H1 (cell line): ENCODE data around the gene AHI1.

ENCODE experiments used
- CEBPB ChIP-seq: IDR thresholded peaks from 2 replicates; pipeline ENCODE4 v1.6.1; 2012; ENCODE audit warnings: low read depth, low read length
- EZH2 ChIP-seq: fragments of 200-600 bp; sonication (generic); IDR thresholded peaks from 2 replicates; pipeline ENCODE4 v1.7.1; 2012; ENCODE audit warnings: low read depth, mild to moderate bottlenecking, moderate library complexity, low read length, inconsistent platforms; ENCODE audit not compliant: severe bottlenecking
- POLR2AphosphoS5 ChIP-seq: IDR thresholded peaks from 2 replicates; pipeline ENCODE4 v1.6.1; 2011; ENCODE audit warnings: low read depth, low read length
- RNF2 ChIP-seq: fragments of 200-900, 300-1000 bp; sonication (generic); IDR thresholded peaks from 2 replicates; pipeline ENCODE4 v1.7.1; 2016; ENCODE audit warnings: borderline replicate concordance, low read depth, mild to moderate bottlenecking, antibody characterized with exemption, low read length; ENCODE audit not compliant: poor library complexity, severe bottlenecking; ENCODE audit errors: missing control alignments
- TAF1 ChIP-seq: IDR thresholded peaks from 2 replicates; pipeline ENCODE4 v1.6.1; 2011; ENCODE audit warnings: mild to moderate bottlenecking, low read depth, low read length
- TF ChIP-seq, protein P1 (sequence below), 3 experiments: IDR thresholded peaks; 1 replicate in 2 of 3; 2 replicates in 1 of 3; pipeline versions ENCODE4 v1.5.1 to v1.6.1; 2011; ENCODE audit warnings: low read length in 3 of 3, mild to moderate bottlenecking in 3 of 3, inconsistent platforms in 2 of 3, low read depth in 1 of 3, moderate library complexity in 1 of 3; ENCODE audit not compliant: insufficient read depth in 1 of 3; ENCODE audit errors: control extremely low read depth in 1 of 3
- TF ChIP-seq, protein P2 (sequence below): IDR thresholded peaks from 2 replicates; pipeline ENCODE4 v1.6.1; 2012; ENCODE audit warnings: inconsistent platforms

DNA sequence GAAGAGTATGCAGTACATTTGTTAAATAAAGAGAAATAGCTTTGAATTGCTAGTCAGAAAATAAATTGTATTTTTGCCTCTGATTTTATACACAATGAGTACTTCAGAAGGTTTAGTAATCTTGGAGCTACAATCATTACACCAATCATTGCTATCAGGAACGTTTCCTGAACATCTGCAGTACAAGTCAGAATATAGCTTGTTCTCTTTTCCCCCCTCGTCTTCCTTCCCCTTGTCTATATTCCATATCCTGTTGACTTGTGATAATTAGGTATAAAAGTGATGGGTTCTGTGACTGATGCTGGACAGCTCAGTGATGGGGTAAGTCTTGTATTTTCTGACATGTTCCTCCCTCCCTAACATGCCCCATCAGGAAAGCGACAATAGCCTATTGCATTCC, 94.0 kb downstream of the AHI1 start:
- TF ChIP-seq CEBPB: no peak
- TF ChIP-seq, protein P1, sequence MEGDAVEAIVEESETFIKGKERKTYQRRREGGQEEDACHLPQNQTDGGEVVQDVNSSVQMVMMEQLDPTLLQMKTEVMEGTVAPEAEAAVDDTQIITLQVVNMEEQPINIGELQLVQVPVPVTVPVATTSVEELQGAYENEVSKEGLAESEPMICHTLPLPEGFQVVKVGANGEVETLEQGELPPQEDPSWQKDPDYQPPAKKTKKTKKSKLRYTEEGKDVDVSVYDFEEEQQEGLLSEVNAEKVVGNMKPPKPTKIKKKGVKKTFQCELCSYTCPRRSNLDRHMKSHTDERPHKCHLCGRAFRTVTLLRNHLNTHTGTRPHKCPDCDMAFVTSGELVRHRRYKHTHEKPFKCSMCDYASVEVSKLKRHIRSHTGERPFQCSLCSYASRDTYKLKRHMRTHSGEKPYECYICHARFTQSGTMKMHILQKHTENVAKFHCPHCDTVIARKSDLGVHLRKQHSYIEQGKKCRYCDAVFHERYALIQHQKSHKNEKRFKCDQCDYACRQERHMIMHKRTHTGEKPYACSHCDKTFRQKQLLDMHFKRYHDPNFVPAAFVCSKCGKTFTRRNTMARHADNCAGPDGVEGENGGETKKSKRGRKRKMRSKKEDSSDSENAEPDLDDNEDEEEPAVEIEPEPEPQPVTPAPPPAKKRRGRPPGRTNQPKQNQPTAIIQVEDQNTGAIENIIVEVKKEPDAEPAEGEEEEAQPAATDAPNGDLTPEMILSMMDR (IDR thresholded peaks at IDR 0.05; ENCODE audit: control extremely low read depth in 1 of 3, insufficient read depth in 1 of 3, low read depth in 1 of 3, low read length in 3 of 3): no peak
- no peak for TF ChIP-seq RNF2
- no peak for TF ChIP-seq TAF1
- TF ChIP-seq, protein P2, sequence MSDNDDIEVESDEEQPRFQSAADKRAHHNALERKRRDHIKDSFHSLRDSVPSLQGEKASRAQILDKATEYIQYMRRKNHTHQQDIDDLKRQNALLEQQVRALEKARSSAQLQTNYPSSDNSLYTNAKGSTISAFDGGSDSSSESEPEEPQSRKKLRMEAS: no peak
- no peak for TF ChIP-seq POLR2AphosphoS5
- TF ChIP-seq EZH2: no peak
